ENCODE data around the gene ZSWIM8. TPM values are rescaled to one million over a fixed set of nuclear protein-coding genes. Genes with fewer than 3 reads are reported as not detected.

ZSWIM8 gene
- polyA plus RNA-seq, 1 donor (not counting 4 experiments of a cell fraction or from before 2014, with no cell fraction given), result 34.2 TPM

DNA sequence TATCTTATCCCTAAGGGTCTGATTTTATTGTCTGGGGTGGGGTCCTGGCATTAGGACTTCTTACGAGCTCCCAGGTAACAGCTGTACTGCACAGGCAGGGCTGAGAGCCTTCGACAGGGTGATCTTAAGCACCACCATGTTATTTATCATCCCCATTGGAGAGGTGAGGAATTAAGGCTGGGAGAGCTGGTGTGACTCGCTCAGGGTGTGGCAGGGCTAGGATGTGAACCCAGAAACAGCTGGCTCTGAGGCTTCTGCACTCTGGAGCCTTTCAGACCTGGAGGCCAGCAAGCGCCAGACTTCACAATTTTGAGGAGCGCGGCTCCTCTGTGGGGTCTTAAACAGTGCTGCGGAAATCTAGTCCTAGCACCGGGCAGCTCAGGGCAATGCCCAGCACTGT lies 53.4 kb downstream of the ZSWIM8 start:
- dilution Hi-C loops (cut with MboI; ENCODE audit: extremely low pct_ligation_motif_present, low sequenced_read_pairs), result no loop called here
- H3K4me2 ChIP-seq (ENCODE audit: control insufficient read depth, extremely low read depth, insufficient read depth, low read depth, low read length), result peak overlapping the region; percentile 22
- H3K9ac ChIP-seq (ENCODE audit: control insufficient read depth, extremely low read depth, insufficient read depth, low read length), result no peak overlapping the region
- no peak overlapping the region for H3K27ac ChIP-seq (ENCODE audit: control insufficient read depth, insufficient read depth, low read length)
- H3K9me3 ChIP-seq (ENCODE audit: control insufficient read depth, low read depth, low read length), result no peaks in the 10 kb centered on the region
- peak; percentile 30 for DNase-seq (ENCODE audit: low read depth, low spot score)
- TF ChIP-seq, protein P1, sequence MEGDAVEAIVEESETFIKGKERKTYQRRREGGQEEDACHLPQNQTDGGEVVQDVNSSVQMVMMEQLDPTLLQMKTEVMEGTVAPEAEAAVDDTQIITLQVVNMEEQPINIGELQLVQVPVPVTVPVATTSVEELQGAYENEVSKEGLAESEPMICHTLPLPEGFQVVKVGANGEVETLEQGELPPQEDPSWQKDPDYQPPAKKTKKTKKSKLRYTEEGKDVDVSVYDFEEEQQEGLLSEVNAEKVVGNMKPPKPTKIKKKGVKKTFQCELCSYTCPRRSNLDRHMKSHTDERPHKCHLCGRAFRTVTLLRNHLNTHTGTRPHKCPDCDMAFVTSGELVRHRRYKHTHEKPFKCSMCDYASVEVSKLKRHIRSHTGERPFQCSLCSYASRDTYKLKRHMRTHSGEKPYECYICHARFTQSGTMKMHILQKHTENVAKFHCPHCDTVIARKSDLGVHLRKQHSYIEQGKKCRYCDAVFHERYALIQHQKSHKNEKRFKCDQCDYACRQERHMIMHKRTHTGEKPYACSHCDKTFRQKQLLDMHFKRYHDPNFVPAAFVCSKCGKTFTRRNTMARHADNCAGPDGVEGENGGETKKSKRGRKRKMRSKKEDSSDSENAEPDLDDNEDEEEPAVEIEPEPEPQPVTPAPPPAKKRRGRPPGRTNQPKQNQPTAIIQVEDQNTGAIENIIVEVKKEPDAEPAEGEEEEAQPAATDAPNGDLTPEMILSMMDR (optimal IDR thresholded peaks at IDR 0.05 in 1 of 3, IDR thresholded peaks at IDR 0.05 in 1 of 3, conservative IDR thresholded peaks at IDR 0.05 in 1 of 3; ENCODE audit: extremely low read depth in 1 of 3, insufficient read depth in 2 of 3, low read length in 3 of 3), result no peak
- TF ChIP-seq EZH2 (IDR thresholded peaks at IDR 0.05; ENCODE audit: low read length), result no peak
- no peaks in the 10 kb centered on the region for H3K79me2 ChIP-seq (ENCODE audit: control insufficient read depth, insufficient read depth, low read length)
- peaks cover 3% of the 10 kb centered on the region for H4K20me1 ChIP-seq (ENCODE audit: control insufficient read depth, extremely low read depth, insufficient read depth, low read length)
- H3K4me3 ChIP-seq (ENCODE audit: control insufficient read depth in 2 of 3, extremely low read depth in 1 of 3, insufficient read depth in 2 of 3, low read depth in 1 of 3, low read length in 3 of 3), result no peak overlapping the region
- no peak for FAIRE-seq
- H3K9me1 ChIP-seq (ENCODE audit: control insufficient read depth, extremely low read depth, insufficient read depth, low read length), result no peaks in the 10 kb centered on the region
- no peak overlapping the region for H2AFZ ChIP-seq (ENCODE audit: control insufficient read depth, low read length)
- H3K27me3 ChIP-seq (ENCODE audit: control insufficient read depth, extremely low read depth, insufficient read depth, low read length), result no peaks in the 10 kb centered on the region
- H3K4me1 ChIP-seq (ENCODE audit: control insufficient read depth, extremely low read depth, insufficient read depth, low read length), result peaks cover 8% of the 10 kb centered on the region
- H3K36me3 ChIP-seq (ENCODE audit: control insufficient read depth in 2 of 2, extremely low read depth in 1 of 2, insufficient read depth in 2 of 2, low read length in 2 of 2), result peaks cover 19 to 30% of the 10 kb centered on the region in 2 experiments

DNA sequence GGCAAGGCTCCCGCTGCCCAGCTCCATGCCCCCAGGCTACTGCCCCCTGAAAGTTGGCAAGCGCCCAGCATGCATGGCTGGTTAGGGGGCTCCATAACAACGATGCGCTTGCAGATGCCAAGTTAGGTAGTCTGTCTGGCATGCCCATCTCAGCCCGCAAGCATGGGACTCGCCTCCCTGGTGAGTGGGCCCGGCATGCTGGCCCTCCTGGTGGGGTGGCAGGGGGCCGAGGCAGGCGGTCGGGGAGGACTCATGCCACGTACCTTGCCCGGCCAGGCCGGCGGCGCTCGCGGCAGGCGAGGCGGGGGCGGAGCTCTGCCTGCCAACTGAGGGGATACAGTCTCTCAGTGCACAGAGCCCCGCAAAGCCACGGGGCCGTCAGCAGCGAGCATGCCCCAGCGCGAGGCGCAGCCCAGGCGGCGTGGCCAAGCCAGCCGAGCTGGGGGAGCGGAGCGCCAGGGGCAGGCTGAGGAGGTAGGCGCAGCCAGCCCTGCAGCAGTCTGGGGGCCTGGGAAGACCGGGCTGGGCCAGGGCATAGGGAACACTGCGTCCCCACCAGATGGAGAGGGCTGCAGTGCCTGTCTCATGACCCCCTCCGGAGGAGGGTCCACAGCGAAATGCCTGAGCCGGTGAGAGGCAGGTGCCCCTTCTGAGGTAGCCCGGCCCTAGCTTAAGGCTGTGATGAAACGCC lies 54.0 kb downstream of the ZSWIM8 start:
- no peak overlapping the region for H3K9ac ChIP-seq (ENCODE audit: control insufficient read depth, extremely low read depth, insufficient read depth, low read length)
- no peaks in the 10 kb centered on the region for H3K27me3 ChIP-seq (ENCODE audit: control insufficient read depth, extremely low read depth, insufficient read depth, low read length)
- H3K9me1 ChIP-seq (ENCODE audit: control insufficient read depth, extremely low read depth, insufficient read depth, low read length), result no peaks in the 10 kb centered on the region
- FAIRE-seq (no peak), DNase-seq (ENCODE audit: low read depth, low spot score) (no peak)
- no peak overlapping the region for H3K4me2 ChIP-seq (ENCODE audit: control insufficient read depth, extremely low read depth, insufficient read depth, low read depth, low read length)
- H3K27ac ChIP-seq (ENCODE audit: control insufficient read depth, insufficient read depth, low read length), result no peak overlapping the region
- H3K4me3 ChIP-seq (ENCODE audit: control insufficient read depth in 2 of 3, extremely low read depth in 1 of 3, insufficient read depth in 2 of 3, low read depth in 1 of 3, low read length in 3 of 3), result no peak overlapping the region
- no peaks in the 10 kb centered on the region for H3K79me2 ChIP-seq (ENCODE audit: control insufficient read depth, insufficient read depth, low read length)
- peaks cover 19 to 30% of the 10 kb centered on the region in 2 experiments for H3K36me3 ChIP-seq (ENCODE audit: control insufficient read depth in 2 of 2, extremely low read depth in 1 of 2, insufficient read depth in 2 of 2, low read length in 2 of 2)
- H3K4me1 ChIP-seq (ENCODE audit: control insufficient read depth, extremely low read depth, insufficient read depth, low read length), result peaks cover 8% of the 10 kb centered on the region
- H2AFZ ChIP-seq (ENCODE audit: control insufficient read depth, low read length), result no peak overlapping the region
- TF ChIP-seq, protein P1 (optimal IDR thresholded peaks at IDR 0.05 in 1 of 3, IDR thresholded peaks at IDR 0.05 in 1 of 3, conservative IDR thresholded peaks at IDR 0.05 in 1 of 3; ENCODE audit: extremely low read depth in 1 of 3, insufficient read depth in 2 of 3, low read length in 3 of 3), result no peak
- no peak for TF ChIP-seq EZH2 (IDR thresholded peaks at IDR 0.05; ENCODE audit: low read length)
- dilution Hi-C loops (cut with MboI; ENCODE audit: extremely low pct_ligation_motif_present, low sequenced_read_pairs), result no loop called here
- peaks cover 3% of the 10 kb centered on the region for H4K20me1 ChIP-seq (ENCODE audit: control insufficient read depth, extremely low read depth, insufficient read depth, low read length)
- no peaks in the 10 kb centered on the region for H3K9me3 ChIP-seq (ENCODE audit: control insufficient read depth, low read depth, low read length)
